C4-2B (cell line): Measurements from ENCODE around the gene ZNF248.

Source experiments
- H3K27ac ChIP-seq: fragments of 450-650 bp; 2 replicates; pipeline ENCODE4 v1.5.1; 2017
- CTCF ChIP-seq: fragments of 450-650 bp; conservative IDR thresholded peaks from 2 replicates; pipeline ENCODE4 v1.5.1; 2017; ENCODE audit warnings: mild to moderate bottlenecking
- ZFX ChIP-seq: fragments of 450-650 bp; IDR thresholded peaks from 2 replicates; pipeline ENCODE4 v1.6.1; 2017

ZNF248 gene

GRCh38 chr10:37821237-37821636, 36.2 kb downstream of the ZNF248 start:
- TF ChIP-seq ZFX: no peak
- TF ChIP-seq CTCF: no peak
- no peak overlapping the region for H3K27ac ChIP-seq

- TF ChIP-seq CTCF (no peak), ZFX (no peak)
Observed at GRCh38 chr10:37819797-37820196, 37.6 kb downstream of the ZNF248 start.

GRCh38 chr10:37816290-37816689, 41.1 kb downstream of the ZNF248 start:
- no peak for TF ChIP-seq CTCF
- no peak for TF ChIP-seq ZFX
- H3K27ac ChIP-seq: no peak overlapping the region

More at GRCh38 chr10:37819797-37820196, 37.6 kb downstream of the ZNF248 start:
- H3K27ac ChIP-seq: no peak overlapping the region

GRCh38 chr10:37813763-37814162, 43.6 kb downstream of the ZNF248 start:
- no peak for TF ChIP-seq ZFX
- no peak for TF ChIP-seq CTCF
- no peak overlapping the region for H3K27ac ChIP-seq

- TF ChIP-seq CTCF (no peak), ZFX (no peak)
- no peak overlapping the region for H3K27ac ChIP-seq
Observed at GRCh38 chr10:37812290-37812689, 45.1 kb downstream of the ZNF248 start.

GRCh38 chr10:37803269-37803668, 54.1 kb downstream of the ZNF248 start:
- H3K27ac ChIP-seq: no peak overlapping the region
- TF ChIP-seq CTCF: no peak
- no peak for TF ChIP-seq ZFX

- TF ChIP-seq ZFX (no peak), CTCF (no peak)
- no peak overlapping the region for H3K27ac ChIP-seq
Observed at GRCh38 chr10:37801557-37801956, 55.9 kb downstream of the ZNF248 start.
